Natural killer cell (primary cell): ENCODE data around the gene CDHR1. TPM values are rescaled to one million over a fixed set of nuclear protein-coding genes. Genes with fewer than 3 reads are reported as not detected.

Experiments used
- ATAC-seq, 3 donors: fragments of 150-1000 bp in 2 of 3; fragments of 200-7000 bp in 1 of 3; cut with Tn5 transposase; 1 replicate in 1 of 3; 2 replicates in 2 of 3; pipeline ENCODE4 v1.10.0; 2021; ENCODE audit warnings: mild to moderate bottlenecking in 2 of 3, moderate library complexity in 2 of 3
- DNase-seq, 2 donors: peaks; one replicate each; pipeline versions ENCODE4 v3.0.0 to v3.0.0-alpha.2; 2013 to 2021; ENCODE audit warnings: mixed read lengths in 1 of 2
- H3K27ac ChIP-seq: one replicate; pipeline ENCODE4 v1.5.1; 2013; ENCODE audit warnings: mild to moderate bottlenecking, low read length
- H3K27me3 ChIP-seq: one replicate; pipeline ENCODE4 v1.6.1; 2013; ENCODE audit warnings: low read length; ENCODE audit not compliant: control insufficient read depth, insufficient read depth
- H3K36me3 ChIP-seq: one replicate; pipeline ENCODE4 v1.6.1; 2013; ENCODE audit warnings: low read length; ENCODE audit not compliant: control insufficient read depth, insufficient read depth
- H3K4me1 ChIP-seq: one replicate; pipeline ENCODE4 v1.6.1; 2013; ENCODE audit warnings: low read length; ENCODE audit not compliant: control insufficient read depth, insufficient read depth
- H3K4me3 ChIP-seq: one replicate; pipeline ENCODE4 v1.5.1; 2013; ENCODE audit warnings: low read length
- H3K9me3 ChIP-seq: one replicate; pipeline ENCODE4 v1.6.1; 2013; ENCODE audit warnings: low read length; ENCODE audit not compliant: control insufficient read depth, insufficient read depth
- H3K27ac Mint-ChIP-seq, 2 donors: one replicate each; pipeline ENCODE4 v1.8.0; 2022; ENCODE audit warnings: mild to moderate bottlenecking in 2 of 2, mixed read lengths in 2 of 2, moderate library complexity in 1 of 2
- H3K27me3 Mint-ChIP-seq, 2 donors: one replicate each; pipeline ENCODE4 v1.8.0; 2022; ENCODE audit warnings: low read depth in 2 of 2, mixed read lengths in 2 of 2
- H3K36me3 Mint-ChIP-seq: one replicate; pipeline ENCODE4 v1.8.0; 2022; ENCODE audit warnings: mixed read lengths
- H3K4me1 Mint-ChIP-seq, 2 donors: one replicate each; pipeline ENCODE4 v1.8.0; 2022; ENCODE audit warnings: mixed read lengths in 2 of 2
- H3K4me3 Mint-ChIP-seq: one replicate; pipeline ENCODE4 v1.8.0; 2022; ENCODE audit warnings: mild to moderate bottlenecking, moderate library complexity, mixed read lengths
- H3K9me3 Mint-ChIP-seq, 2 donors: one replicate each; pipeline ENCODE4 v1.8.0; 2022; ENCODE audit warnings: mixed read lengths in 2 of 2
- WGBS: methylation state at CpG from one replicate; pipeline ENCODE4 v1.1.7; 2013; ENCODE audit warnings: missing lambda C conversion rate; ENCODE audit not compliant: insufficient coverage; 5-methylcytosine and 5-hydroxymethylcytosine counted together
- intact Hi-C: fragments of 100-400 bp; cut with micrococcal nuclease; formaldehyde crosslinking; loops from one replicate; pipeline ENCODE4 v1.14.2; 2022
- total RNA-seq, 4 donors: library from RNA; stranded (reverse); fragments of 120-200 nt in 1 of 4; gene quantifications; one replicate each; pipeline versions ENCODE4 v1.2.3 to v1.2.4, GENCODE V29; 2013 to 2022
- TF ChIP-seq, protein P1 (sequence below): fragments of 200-600 bp; IDR thresholded peaks from one replicate; pipeline ENCODE4 v1.8.0; 2022; ENCODE audit warnings: antibody characterized with exemption

CDHR1 gene
- total RNA-seq, 3 donors from 2014 or later (not counting 1 experiment from before 2014, with no cell fraction given): 4.0 to 9.5 (median 6.5) TPM

DNA sequence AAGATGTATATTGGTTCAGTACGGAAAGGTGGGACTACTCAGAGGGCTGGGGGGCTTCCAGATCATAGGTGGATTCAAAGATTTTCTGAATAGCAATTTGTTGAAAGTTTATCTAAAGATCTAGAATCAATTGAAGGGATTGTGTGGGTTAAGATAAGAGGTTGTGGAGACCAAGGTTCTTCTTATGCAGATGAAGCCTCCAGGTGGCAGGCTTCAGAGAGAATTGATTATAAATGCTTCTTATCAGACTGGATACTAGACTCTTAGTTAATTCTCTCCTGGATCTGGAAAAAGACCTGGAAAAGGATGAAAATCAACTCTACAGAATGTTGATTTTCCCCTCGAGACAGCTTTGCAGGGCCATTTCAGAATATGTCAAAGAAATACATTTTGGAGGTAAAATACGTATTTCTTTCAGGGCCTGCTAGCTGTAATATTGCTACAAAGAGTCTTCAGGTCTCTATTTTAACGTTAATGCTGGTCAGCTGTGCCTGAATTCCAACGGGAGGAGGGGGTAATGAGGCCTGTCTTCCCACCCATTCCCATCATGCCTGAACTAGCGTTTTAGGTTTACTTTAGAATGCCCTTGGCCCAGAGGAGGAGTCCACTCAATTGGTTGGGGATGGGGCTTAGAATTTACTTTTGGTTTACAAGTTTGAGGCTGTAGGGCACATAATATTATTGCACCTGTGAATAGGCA, 33.5 kb upstream of the CDHR1 start:
- Histone ChIP-seq H3K27me3 (no peaks in the 10 kb centered on the region), H3K27ac (no peak overlapping the region), H3K36me3 (no peaks in the 10 kb centered on the region), H3K4me1 (no peaks in the 10 kb centered on the region), H3K4me3 (no peak overlapping the region), H3K9me3 (no peaks in the 10 kb centered on the region)
- no peak for ATAC-seq
- DNase-seq: no peak
- Mint-ChIP-seq H3K36me3 (no peaks in the 10 kb centered on the region), H3K9me3 (no peaks in the 10 kb centered on the region), H3K27me3 (peaks cover 7 to 11% of the 10 kb centered on the region in 2 donors), H3K4me3 (no peak overlapping the region), H3K4me1 (peaks cover 9 to 16% of the 10 kb centered on the region in 2 donors), H3K27ac (no peak overlapping the region)
- TF ChIP-seq, protein P1, sequence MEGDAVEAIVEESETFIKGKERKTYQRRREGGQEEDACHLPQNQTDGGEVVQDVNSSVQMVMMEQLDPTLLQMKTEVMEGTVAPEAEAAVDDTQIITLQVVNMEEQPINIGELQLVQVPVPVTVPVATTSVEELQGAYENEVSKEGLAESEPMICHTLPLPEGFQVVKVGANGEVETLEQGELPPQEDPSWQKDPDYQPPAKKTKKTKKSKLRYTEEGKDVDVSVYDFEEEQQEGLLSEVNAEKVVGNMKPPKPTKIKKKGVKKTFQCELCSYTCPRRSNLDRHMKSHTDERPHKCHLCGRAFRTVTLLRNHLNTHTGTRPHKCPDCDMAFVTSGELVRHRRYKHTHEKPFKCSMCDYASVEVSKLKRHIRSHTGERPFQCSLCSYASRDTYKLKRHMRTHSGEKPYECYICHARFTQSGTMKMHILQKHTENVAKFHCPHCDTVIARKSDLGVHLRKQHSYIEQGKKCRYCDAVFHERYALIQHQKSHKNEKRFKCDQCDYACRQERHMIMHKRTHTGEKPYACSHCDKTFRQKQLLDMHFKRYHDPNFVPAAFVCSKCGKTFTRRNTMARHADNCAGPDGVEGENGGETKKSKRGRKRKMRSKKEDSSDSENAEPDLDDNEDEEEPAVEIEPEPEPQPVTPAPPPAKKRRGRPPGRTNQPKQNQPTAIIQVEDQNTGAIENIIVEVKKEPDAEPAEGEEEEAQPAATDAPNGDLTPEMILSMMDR: no peak
- intact Hi-C loops: no loop called here
- 74% methylated on average over 6 of the region's 6 CpGs for WGBS

DNA sequence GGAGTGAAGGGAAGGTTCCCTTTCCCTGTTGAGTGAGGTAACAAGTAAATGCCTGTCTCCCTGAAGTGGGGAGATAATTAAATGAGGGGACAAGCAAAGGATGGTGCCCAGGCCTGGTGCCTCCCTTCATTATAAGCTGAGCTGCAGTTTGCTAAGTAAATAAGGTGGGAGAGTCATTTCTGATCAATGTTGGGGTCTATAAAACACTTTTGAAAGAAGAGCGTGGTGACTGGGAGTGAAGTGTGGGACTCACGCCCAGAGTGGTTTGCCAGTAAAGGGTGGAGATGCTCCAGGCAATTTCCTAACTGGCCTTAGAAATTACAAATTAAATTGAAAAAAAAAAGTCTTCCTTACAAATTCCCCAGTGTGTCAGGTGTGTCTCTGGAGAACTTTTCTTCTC, 30.3 kb upstream of the CDHR1 start:
- H3K27me3 ChIP-seq: no peaks in the 10 kb centered on the region
- Mint-ChIP-seq H3K4me1 (no peaks in the 10 kb centered on the region), H3K27ac (no peak overlapping the region), H3K36me3 (no peaks in the 10 kb centered on the region), H3K9me3 (no peaks in the 10 kb centered on the region), H3K27me3 (peaks cover 7 to 11% of the 10 kb centered on the region in 2 donors), H3K4me3 (no peak overlapping the region)
- H3K27ac ChIP-seq: no peak overlapping the region
- 93% methylated on average over 1 of the region's 2 CpGs for WGBS
- no peak overlapping the region for H3K4me3 ChIP-seq
- no peak for DNase-seq
- no peak for ATAC-seq
- TF ChIP-seq, protein P1: no peak
- intact Hi-C loops: no loop called here
- no peaks in the 10 kb centered on the region for H3K9me3 ChIP-seq
- no peaks in the 10 kb centered on the region for H3K36me3 ChIP-seq
- no peaks in the 10 kb centered on the region for H3K4me1 ChIP-seq

DNA sequence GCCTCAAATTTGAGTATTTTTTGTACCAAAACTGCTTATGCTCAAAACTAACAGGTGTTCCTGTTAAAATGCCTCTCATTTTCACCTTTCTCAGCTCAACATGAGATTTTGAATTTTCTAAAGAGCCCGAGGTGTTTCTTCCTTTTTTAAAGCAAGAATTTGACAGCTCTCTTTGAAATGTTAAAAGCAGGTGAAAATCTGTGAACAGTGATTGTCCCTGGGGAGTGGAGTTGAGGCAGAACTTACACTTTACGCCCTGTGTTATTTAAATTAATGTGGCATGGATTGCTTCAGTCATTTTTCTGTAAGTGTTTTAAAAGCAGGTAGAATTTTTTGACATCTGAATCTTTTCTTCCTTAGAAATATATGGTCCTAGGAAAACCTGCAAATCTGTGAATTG, 29.9 kb upstream of the CDHR1 start:
- H3K4me3 Mint-ChIP-seq: no peak overlapping the region
- DNase-seq (no peak), ATAC-seq (no peak)
- H3K27me3 ChIP-seq: no peaks in the 10 kb centered on the region
- no peaks in the 10 kb centered on the region for H3K36me3 ChIP-seq
- no peaks in the 10 kb centered on the region for H3K4me1 Mint-ChIP-seq
- 35% methylated on average over 2 of the region's 2 CpGs for WGBS
- peaks cover 7 to 11% of the 10 kb centered on the region in 2 donors for H3K27me3 Mint-ChIP-seq
- TF ChIP-seq, protein P1: no peak
- H3K4me3 ChIP-seq: no peak overlapping the region
- H3K4me1 ChIP-seq: no peaks in the 10 kb centered on the region
- no peaks in the 10 kb centered on the region for H3K9me3 Mint-ChIP-seq
- intact Hi-C loops: no loop called here
- no peaks in the 10 kb centered on the region for H3K9me3 ChIP-seq
- no peaks in the 10 kb centered on the region for H3K36me3 Mint-ChIP-seq
- H3K27ac Mint-ChIP-seq: no peak overlapping the region
- H3K27ac ChIP-seq: no peak overlapping the region
